ENCODE results near the gene CCDC182.

DNA sequence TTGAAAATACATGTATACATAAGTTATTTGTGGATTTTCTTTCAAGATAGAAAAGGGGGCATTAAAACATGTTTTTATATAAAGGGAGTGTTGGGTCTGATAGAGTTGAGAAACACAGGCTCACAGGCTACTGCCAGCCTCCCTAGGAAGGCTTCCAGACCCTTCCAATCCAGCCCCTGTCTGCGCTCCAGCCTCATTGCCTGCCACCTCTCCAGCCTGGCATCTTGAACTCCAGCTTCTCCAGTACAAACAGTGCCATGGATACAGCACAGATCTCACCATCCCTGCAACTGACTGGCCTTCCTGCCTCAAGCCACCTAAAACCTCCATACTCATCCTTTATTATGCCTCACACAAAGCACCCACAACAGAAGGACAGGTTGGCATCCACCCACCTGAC lies 40.7 kb downstream of the CCDC182 start:
- TF ChIP-seq, protein P1, sequence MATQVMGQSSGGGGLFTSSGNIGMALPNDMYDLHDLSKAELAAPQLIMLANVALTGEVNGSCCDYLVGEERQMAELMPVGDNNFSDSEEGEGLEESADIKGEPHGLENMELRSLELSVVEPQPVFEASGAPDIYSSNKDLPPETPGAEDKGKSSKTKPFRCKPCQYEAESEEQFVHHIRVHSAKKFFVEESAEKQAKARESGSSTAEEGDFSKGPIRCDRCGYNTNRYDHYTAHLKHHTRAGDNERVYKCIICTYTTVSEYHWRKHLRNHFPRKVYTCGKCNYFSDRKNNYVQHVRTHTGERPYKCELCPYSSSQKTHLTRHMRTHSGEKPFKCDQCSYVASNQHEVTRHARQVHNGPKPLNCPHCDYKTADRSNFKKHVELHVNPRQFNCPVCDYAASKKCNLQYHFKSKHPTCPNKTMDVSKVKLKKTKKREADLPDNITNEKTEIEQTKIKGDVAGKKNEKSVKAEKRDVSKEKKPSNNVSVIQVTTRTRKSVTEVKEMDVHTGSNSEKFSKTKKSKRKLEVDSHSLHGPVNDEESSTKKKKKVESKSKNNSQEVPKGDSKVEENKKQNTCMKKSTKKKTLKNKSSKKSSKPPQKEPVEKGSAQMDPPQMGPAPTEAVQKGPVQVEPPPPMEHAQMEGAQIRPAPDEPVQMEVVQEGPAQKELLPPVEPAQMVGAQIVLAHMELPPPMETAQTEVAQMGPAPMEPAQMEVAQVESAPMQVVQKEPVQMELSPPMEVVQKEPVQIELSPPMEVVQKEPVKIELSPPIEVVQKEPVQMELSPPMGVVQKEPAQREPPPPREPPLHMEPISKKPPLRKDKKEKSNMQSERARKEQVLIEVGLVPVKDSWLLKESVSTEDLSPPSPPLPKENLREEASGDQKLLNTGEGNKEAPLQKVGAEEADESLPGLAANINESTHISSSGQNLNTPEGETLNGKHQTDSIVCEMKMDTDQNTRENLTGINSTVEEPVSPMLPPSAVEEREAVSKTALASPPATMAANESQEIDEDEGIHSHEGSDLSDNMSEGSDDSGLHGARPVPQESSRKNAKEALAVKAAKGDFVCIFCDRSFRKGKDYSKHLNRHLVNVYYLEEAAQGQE (IDR thresholded peaks at IDR 0.05; ENCODE audit: insufficient read depth in 1 of 2, low read depth in 2 of 2, low read length in 2 of 2), result no peak
- TF ChIP-seq POLR2AphosphoS5 (IDR thresholded peaks at IDR 0.05; ENCODE audit: low read depth, low read length), result no peak
- no peak for TF ChIP-seq TAF1 (IDR thresholded peaks at IDR 0.05; ENCODE audit: borderline replicate concordance, insufficient read depth, low read length)
- no peak for TF ChIP-seq FOXP2 (optimal IDR thresholded peaks at IDR 0.05; ENCODE audit: borderline replicate concordance, extremely low read depth, extremely low read length, insufficient read depth)

Data from PFSK-1 (cell line).